DOHH2 (cell line): Measurements from ENCODE around the gene TUBAL3.

Experiments
- CTCF ChIP-seq: fragments of 200-600 bp; sonication (generic); IDR thresholded peaks from one replicate; pipeline ENCODE4 v1.5.1; 2014; ENCODE audit warnings: antibody characterized with exemption, mild to moderate bottlenecking, low read depth, low read length; ENCODE audit not compliant: poor library complexity, severe bottlenecking
- EZH2phosphoT487 ChIP-seq: fragments of 200-600 bp; sonication (generic); IDR thresholded peaks from 2 replicates; pipeline ENCODE4 v1.6.1; 2017; ENCODE audit warnings: borderline replicate concordance, mild to moderate bottlenecking, antibody characterized with exemption, low read length, moderate library complexity, mixed read lengths

GRCh38 chr10:5369362-5370158 is 35.1 kb downstream of the TUBAL3 start:
- TF ChIP-seq CTCF, result no peak
- no peak for TF ChIP-seq EZH2phosphoT487
